GM18508 (cell line): ENCODE results near the gene FAM53A.
"Not testable (repeated sequence)": the region's sequence is repeated elsewhere in the genome, so short reads cannot be mapped to it uniquely, and the experiment has no call there.

Experiments
- ATAC-seq: cut with Tn5 transposase; IDR thresholded peaks from one replicate; pipeline ENCODE4 v1.9.1; 2021; ENCODE audit warnings: moderate number of reproducible peaks; ENCODE audit not compliant: insufficient read depth, unreplicated experiment

FAM53A gene

DNA sequence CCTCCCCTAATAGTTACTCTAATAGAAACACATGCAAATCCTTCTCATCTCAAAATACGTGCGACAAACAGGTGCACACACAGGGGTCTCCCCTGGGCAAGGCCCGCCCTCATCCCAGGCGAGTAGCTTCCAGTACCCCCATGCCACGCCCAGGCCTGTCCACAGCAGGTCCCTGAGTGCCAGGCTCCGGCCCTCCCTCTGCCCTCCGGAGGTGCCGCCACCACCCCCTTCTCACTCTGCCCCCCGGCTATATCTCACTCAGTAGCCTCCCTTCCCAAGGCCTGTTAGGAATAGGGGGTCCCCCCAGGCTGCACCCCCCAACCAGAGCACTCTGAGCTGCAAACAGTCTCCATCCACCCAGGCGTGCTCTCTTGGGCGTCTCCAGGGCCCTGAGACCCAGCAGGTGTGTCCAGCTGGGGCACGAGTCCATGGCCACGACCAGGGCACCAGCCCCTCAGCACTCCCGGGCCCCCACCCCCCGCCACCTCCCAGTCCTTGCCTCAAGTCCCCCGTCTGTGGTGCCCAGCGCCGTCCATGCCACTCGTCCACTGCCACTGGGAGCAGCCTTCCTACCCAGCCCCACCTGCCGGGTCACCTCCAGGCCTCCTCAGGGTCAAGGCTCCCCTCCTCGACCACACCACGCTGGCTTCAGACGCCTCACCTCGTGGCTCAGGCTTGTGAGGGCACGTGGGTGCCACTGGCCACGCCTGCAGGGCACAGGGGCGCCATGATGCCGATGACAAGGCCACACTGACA lies 41.7 kb downstream of the FAM53A start:
- no peak for ATAC-seq

- no peak for ATAC-seq
These were observed 42.4 kb downstream of the FAM53A start for GRCh38 chr4:1641671-1642070.

- not testable (repeated sequence) for ATAC-seq
These were observed 43.2 kb downstream of the FAM53A start for GRCh38 chr4:1640716-1641503.

DNA sequence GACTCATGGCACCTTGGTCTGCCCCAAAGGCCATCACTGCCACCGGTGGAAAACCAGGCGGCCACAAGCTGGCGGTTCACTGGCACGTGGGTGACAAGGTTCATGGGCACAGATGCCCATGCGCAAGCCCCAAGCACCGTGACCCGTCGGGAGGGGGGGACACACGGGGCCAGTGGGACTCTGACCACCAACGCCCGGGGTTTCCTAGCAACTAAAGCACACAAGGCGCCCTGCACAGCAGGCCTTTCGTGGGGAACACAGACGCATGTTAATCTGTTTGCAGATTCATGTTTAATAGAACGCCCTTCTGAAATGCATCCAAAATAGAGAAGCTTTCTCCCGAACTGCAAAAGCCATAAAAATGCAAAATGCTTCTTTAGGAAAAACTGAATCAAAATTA lies 43.9 kb downstream of the FAM53A start:
- ATAC-seq = no peak

GRCh38 chr4:1639299-1639868 lies 44.7 kb downstream of the FAM53A start:
- no peak for ATAC-seq

GRCh38 chr4:1638873-1639272 lies 45.2 kb downstream of the FAM53A start:
- ATAC-seq = no peak

GRCh38 chr4:1638272-1638598 lies 45.9 kb downstream of the FAM53A start:
- ATAC-seq = no peak

DNA sequence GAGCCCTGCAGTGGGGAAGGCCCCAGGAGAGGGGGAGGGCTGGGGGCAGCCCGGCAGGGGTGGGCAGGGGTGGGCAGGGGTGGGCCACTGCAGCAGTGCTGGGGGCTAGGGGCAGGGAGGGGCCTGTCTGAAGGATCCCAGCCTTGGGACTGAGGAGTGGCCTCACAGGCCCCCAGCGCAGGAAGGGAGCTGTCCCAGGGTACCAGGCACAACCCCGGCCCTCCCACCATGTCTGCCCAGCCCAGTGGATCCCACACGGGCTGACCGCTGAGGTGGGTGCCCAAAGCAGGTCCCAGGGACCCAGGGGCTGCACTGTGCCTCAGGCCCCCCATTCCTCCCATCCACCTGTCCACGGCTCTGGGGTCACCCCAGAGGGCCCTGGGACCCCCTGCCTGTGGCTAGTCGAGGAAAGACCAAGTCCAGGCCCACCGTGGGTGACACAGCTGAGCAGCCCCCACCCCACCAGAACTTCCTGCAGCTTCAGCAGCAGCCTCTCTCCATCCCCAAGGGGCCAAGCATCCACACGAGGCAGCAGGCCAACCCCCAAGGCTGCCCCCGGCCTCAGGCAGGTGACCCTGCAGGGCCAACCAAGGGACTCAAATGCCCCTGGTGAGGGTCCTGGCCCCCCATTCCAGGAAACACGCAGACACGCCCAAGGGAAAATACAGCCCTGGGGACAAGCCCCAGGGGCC lies 46.4 kb downstream of the FAM53A start:
- no peak for ATAC-seq

DNA sequence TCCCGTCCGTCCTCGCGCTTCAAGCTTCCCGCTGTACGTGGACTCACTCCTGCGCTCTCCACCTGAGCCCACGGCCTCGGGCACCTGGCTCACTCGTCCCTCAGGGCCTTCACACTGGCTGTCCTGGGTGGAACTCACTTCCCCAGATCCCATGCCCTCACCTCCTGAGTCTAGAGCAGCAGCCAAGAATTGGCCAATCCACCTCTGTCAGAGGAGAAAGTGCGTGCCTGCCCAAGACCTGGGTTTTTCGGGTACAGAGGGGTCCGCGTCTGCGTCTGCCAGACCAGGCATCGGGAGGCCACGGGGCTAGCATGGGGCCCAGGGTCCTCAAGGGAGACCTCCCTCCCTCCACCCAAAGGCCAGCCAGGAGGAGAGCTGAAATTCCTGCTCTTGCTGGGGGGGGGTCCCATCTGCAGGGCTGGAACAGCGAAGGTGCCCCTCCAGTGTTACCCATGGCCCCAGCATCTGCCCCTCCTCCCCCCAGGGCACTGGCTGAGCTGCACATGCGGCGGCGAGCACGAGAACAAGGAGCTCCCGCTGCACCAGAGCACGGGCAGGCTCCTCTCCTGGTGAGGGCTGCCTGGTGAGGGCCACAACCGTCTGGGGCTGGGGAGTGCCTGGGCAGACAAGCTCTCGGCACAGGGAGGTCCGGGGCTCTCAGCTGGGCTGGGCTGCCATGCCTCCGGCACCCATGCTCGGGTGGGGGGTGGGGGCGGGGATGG lies 47.5 kb downstream of the FAM53A start:
- no peak for ATAC-seq

- ATAC-seq = no peak
These were observed 48.6 kb downstream of the FAM53A start for GRCh38 chr4:1635464-1635863.

GRCh38 chr4:1633993-1634392 lies 50.1 kb downstream of the FAM53A start:
- no peak for ATAC-seq

DNA sequence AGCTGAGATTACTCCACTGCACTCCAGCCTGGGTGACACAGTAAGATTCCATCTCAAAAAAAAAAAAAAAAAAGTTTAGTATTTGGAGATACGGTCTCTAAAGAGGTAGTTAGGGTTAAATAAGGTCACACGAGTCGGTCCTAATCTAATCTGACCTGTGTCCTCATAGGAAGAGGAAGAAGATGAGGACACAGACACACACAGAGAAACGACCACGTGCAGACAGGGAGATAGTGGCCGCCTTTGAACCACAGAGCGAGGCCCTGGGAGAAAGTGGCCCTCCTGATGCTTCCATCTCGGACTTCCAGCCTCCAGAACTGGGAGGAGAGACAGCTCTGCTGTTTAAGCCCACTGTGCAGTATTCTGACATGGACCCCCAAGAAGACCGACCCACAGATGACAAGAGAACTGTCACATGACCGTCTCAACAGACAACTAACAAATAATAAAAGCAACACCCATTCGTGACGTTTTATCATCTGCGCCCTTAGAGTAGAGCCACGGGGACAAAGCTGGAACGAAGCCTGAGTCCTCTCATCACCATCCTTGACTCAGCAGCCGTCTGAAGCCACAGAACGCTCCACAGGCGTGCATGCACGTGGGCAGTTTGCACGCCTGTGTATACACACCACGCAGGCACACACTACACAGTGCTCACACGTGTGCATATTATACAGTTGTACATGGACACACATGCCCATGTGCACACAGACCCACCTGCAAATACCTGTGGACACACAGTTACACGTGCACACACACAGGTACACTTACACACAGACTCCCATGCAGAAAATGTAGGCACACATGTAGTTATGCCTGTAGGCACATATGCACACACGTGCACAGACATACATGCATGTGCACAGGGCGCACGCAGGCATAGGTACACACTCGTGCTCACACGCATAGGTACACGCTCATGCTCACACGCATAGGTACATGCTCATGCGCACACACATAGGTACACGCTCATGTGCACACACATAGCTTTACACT lies 51.7 kb downstream of the FAM53A start:
- ATAC-seq = no peak

- ATAC-seq = no peak
These were observed 53.0 kb downstream of the FAM53A start for GRCh38 chr4:1631136-1631535.

- ATAC-seq = no peak
These were observed 53.8 kb downstream of the FAM53A start for GRCh38 chr4:1630266-1630665.

- no peak for ATAC-seq
These were observed 54.4 kb downstream of the FAM53A start for GRCh38 chr4:1629699-1630083.

GRCh38 chr4:1628892-1629698 lies 55.0 kb downstream of the FAM53A start:
- no peak for ATAC-seq

DNA sequence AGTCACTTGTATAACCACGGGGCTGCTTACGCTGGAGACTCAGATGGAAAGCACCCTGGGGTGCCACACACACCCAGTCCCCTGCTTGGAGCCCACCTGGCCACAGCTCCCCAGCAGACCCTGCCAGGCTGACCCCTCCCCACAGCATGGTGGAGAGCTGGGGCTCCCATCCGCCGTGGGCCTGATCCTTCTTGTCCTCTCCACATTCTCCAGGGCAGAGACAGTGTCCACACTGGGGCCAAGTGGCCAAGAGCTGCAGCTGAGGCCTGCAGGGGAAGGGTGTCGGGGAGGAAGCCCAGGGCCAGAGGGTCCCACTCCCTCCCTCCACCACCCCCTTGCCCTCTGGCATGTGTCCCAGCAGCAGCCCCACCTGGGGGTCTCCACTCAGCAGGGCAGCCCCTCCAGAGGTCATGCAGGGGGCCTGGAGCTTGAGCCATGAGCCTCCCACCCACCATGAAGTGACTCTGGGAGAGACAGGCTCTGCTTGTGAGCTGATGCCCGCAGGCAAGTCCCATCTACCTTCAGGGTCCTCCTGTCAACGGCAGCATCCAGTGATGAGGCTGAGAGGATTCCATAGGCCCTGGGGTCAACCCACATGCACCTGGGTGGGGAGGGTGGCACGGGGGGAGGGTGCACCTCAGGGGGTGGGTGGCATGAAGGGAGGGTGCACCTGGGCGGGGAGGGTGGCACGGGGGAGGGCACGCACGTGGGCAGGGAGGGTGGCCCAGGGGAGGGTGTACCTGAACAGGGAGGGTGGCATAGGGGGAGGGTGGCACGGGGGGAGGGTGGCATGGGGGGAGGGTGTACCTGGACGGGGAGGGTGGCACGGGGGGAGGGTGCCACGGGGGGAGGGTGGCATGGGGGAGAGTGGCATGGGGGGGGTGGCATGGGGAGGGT lies 56.4 kb downstream of the FAM53A start:
- ATAC-seq = no peak
